Right lobe of liver (tissue), 6 donors: ENCODE data around the gene CPNE2. TPM values are rescaled to one million over a fixed set of nuclear protein-coding genes. Genes with fewer than 3 reads are reported as not detected.

Experiments used
- ATAC-seq, 4 donors: fragments of 200-7000 bp; cut with Tn5 transposase; one replicate each; pipeline ENCODE4 v1.9.1; 2020; ENCODE audit warnings: mild to moderate bottlenecking in 4 of 4, moderate library complexity in 4 of 4
- DNase-seq, 3 donors: peaks; one replicate each; pipeline ENCODE4 v3.0.0-alpha.2; 2020
- H3K27ac ChIP-seq, 3 donors: fragments of 200-600 bp; one replicate each; pipeline ENCODE4 v1.8.0; 2022
- H3K27me3 ChIP-seq, 2 donors: fragments of 200-600 bp; one replicate each; pipeline ENCODE4 v1.8.0; 2022
- H3K36me3 ChIP-seq, 4 donors: fragments of 200-600 bp; sonication (generic) in 1 of 4; one replicate each; pipeline versions ENCODE4 v1.5.1 to v1.8.0; 2017 to 2022; ENCODE audit warnings: control low read depth in 1 of 4
- H3K4me1 ChIP-seq, 4 donors: fragments of 200-600 bp; sonication (generic) in 1 of 4; one replicate each; pipeline versions ENCODE4 v1.5.1 to v1.8.0; 2017 to 2022; ENCODE audit warnings: control low read depth in 1 of 4
- H3K4me3 ChIP-seq, 3 donors: fragments of 200-600 bp; one replicate each; pipeline ENCODE4 v1.8.0; 2022
- H3K9me3 ChIP-seq, 4 donors: fragments of 200-600 bp; sonication (generic) in 1 of 4; one replicate each; pipeline versions ENCODE4 v1.5.1 to v1.8.0; 2017 to 2022; ENCODE audit warnings: control low read depth in 1 of 4
- POLR2A ChIP-seq: fragments of 450-650 bp; IDR thresholded peaks from one replicate; pipeline ENCODE4 v1.6.1; 2017; ENCODE audit warnings: antibody characterized with exemption, mild to moderate bottlenecking
- WGBS: methylation state at CpG from one replicate; pipeline ENCODE4 v1.1.6; 2018; ENCODE audit warnings: low coverage, low lambda C conversion rate; ENCODE audit not compliant: insufficient coverage; ENCODE audit errors: missing lambda C conversion rate; 5-methylcytosine and 5-hydroxymethylcytosine counted together
- intact Hi-C, 2 donors: fragments of 100-400 bp; cut with DNase I; formaldehyde crosslinking; loops; one replicate each; pipeline versions ENCODE4 v1.11.2 to v1.14.1; 2022
- total RNA-seq, 6 experiments: library from RNA; depleted of rRNA in 2 of 6; stranded (reverse); fragments of >200 nt in 2 of 6; fragmentation: NEBNext Ultra II Directional in 3 of 6; extraction: Animal tissue kit (Norgen Biotek cat#: 25700) in 3 of 6; gene quantifications; one replicate each; pipeline versions ENCODE4 v1.1.0 to v1.2.4, GENCODE V29; 2016 to 2023
- TF ChIP-seq, protein P1 (sequence below), 4 donors: fragments of 200-600 bp in 3 of 4; fragments of 450-650 bp in 1 of 4; IDR thresholded peaks; one replicate each; pipeline versions ENCODE4 v1.5.1 to v1.8.0; 2016 to 2022; ENCODE audit warnings: antibody characterized with exemption in 4 of 4, mild to moderate bottlenecking in 2 of 4
- donor health status: DM: no; HTN: yes; CAD: no.
- donor health status: DM: no; HTN: no; CAD: no.
- donor health status: DM: no; HTN: no; CAD: no.
- donor health status: DM: no; HTN: yes; CAD: no.
- donor health status: DM: no; HTN: yes; CAD: no.

CPNE2 gene
- total RNA-seq, 6 experiments from 2014 or later = 4.0 to 10.9 (median 9.7) TPM

DNA sequence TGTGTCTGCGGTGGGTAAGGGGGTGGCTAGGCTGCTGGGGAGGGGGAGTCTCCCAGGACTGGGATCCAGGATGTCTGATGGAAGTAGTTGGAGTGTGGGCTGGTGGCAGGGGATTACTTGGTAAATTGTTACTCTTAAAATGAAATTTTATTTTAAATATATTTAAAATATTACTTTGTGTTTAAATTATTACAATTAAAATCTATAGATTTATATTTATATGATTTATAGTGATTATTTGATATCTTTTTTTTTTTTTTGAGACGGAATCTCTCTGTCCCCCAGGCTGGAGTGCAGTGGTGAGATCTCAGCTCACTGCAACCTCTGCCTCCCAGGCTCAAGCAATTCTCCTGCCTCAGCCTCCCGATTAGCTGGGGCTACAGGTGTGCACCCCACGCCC is 18.6 kb downstream of the CPNE2 start:
- TF ChIP-seq, protein P1, sequence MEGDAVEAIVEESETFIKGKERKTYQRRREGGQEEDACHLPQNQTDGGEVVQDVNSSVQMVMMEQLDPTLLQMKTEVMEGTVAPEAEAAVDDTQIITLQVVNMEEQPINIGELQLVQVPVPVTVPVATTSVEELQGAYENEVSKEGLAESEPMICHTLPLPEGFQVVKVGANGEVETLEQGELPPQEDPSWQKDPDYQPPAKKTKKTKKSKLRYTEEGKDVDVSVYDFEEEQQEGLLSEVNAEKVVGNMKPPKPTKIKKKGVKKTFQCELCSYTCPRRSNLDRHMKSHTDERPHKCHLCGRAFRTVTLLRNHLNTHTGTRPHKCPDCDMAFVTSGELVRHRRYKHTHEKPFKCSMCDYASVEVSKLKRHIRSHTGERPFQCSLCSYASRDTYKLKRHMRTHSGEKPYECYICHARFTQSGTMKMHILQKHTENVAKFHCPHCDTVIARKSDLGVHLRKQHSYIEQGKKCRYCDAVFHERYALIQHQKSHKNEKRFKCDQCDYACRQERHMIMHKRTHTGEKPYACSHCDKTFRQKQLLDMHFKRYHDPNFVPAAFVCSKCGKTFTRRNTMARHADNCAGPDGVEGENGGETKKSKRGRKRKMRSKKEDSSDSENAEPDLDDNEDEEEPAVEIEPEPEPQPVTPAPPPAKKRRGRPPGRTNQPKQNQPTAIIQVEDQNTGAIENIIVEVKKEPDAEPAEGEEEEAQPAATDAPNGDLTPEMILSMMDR (IDR thresholded peaks at IDR 0.05) = no peak
- TF ChIP-seq POLR2A = no peak
- Histone ChIP-seq H3K9me3 (no peaks in the 10 kb centered on the region), H3K36me3 (no peaks in the 10 kb centered on the region), H3K27me3 (no peaks in the 10 kb centered on the region), H3K4me3 (no peak overlapping the region), H3K4me1 (no peaks in the 10 kb centered on the region), H3K27ac (no peak overlapping the region)
- WGBS = 81% methylated on average over 4 of the region's 4 CpGs
- intact Hi-C loops = no loop called here
- DNase-seq = no peak
- no peak for ATAC-seq

DNA sequence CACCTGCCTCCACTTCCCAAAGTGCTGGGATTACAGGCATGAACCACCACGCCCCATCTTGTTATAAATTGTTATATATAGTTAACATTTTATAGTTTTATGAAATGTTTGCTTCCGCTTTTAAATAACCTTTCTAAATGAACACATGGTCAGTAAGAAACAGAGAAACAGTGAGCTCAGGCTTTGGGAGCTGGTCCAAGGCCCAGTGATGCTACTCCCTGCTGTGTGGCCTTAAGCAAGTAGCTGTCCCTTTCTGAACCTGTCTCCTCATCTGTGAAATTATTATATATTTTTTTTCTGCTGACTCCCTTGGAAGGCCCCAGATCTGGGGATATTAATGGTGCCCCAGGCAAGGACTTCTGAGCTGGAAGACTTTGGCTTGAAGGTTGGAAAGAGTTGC is 19.0 kb downstream of the CPNE2 start:
- no peak overlapping the region for H3K27ac ChIP-seq
- H3K27me3 ChIP-seq = no peaks in the 10 kb centered on the region
- ATAC-seq = no peak
- TF ChIP-seq, protein P1 (IDR thresholded peaks at IDR 0.05) = no peak
- TF ChIP-seq POLR2A = no peak
- H3K36me3 ChIP-seq = no peaks in the 10 kb centered on the region
- no peak overlapping the region for H3K4me3 ChIP-seq
- DNase-seq = no peak
- H3K4me1 ChIP-seq = no peaks in the 10 kb centered on the region
- no peaks in the 10 kb centered on the region for H3K9me3 ChIP-seq
- intact Hi-C loops = no loop called here
- WGBS = 80% methylated on average over 2 of the region's 2 CpGs

DNA sequence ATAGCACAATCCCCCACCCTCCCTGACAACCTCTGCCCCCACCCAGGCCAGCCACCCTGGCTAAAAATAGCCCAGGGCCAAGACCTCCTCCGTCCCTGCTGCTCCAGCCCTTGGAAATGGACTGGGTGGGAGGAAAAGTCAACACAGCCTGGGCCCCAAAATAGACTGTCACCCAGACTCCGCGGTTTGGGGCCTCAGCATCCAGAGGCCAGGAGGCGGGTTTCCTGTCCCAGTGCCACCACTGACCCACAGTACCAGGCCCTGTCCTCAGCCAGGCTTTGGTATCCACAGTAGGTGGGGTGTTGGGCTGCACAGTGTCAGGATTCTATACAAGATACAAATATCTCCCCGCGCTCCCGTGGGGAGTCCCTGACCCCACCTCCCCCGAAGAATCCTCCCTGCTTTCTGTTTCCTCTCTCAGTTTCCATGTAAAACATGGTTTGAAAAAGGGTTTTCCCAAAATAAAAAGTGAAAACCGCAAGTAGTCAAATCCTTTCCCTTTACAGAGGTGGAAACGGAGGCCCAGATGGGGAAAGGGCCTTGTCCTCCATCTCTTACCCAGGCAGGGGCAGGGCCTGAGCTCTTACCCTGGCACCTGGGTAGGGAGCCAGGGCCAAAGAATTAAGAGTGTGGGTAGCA is 20.1 kb downstream of the CPNE2 start:
- Histone ChIP-seq H3K4me1 (no peaks in the 10 kb centered on the region), H3K36me3 (no peaks in the 10 kb centered on the region), H3K27me3 (no peaks in the 10 kb centered on the region), H3K4me3 (no peak overlapping the region), H3K27ac (no peak overlapping the region), H3K9me3 (no peaks in the 10 kb centered on the region)
- TF ChIP-seq, protein P1 (IDR thresholded peaks at IDR 0.05) = no peak
- TF ChIP-seq POLR2A = no peak
- ATAC-seq (no peak), DNase-seq (no peak)
- intact Hi-C loops = no loop called here
- 70% methylated on average over 8 of the region's 10 CpGs for WGBS

DNA sequence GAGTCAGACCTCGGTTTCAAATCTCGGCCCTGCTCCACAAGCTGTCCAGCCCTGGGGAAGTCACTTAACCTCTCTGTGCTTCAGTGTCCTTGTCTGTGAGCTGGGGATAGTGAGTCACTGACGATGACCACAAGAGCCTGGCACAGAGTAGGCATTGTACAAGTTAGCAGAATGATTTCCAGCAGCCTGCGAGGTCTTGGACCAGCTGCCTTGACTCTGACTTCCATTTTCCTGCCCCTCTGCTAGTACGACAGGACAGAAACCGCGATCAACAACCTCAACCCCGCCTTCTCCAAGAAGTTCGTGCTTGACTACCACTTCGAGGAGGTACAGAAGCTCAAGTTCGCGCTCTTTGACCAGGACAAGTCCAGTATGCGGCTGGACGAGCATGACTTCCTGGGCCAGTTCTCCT is 20.7 kb downstream of the CPNE2 start:
- DNase-seq (no peak), ATAC-seq (no peak)
- no peaks in the 10 kb centered on the region for H3K27me3 ChIP-seq
- no peak overlapping the region for H3K4me3 ChIP-seq
- TF ChIP-seq, protein P1 (IDR thresholded peaks at IDR 0.05) = no peak
- no peak for TF ChIP-seq POLR2A
- no peaks in the 10 kb centered on the region for H3K36me3 ChIP-seq
- no peak overlapping the region for H3K27ac ChIP-seq
- intact Hi-C loops = no loop called here
- H3K4me1 ChIP-seq = no peaks in the 10 kb centered on the region
- 65% methylated on average over 8 of the region's 14 CpGs for whole genome bisulfite sequencing
- H3K9me3 ChIP-seq = no peaks in the 10 kb centered on the region

DNA sequence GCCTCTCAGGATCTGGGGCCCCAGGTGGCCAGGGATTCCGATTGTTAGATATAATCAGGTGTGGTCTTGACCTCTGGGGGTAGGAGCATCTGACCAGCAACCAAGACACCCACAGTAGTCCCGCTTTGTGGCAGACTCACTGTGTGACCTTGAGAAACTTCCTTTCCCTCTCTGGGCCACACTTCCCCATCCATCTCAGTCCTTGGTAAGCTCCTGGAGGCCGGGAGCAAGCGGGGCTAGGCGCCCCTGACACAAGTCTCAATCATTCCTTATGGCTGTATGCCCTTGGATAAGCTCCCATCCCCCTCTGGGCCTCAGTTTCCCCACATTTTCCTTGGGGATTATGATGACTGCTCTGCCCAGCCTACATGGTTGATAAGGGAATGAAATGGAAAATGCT is 21.3 kb downstream of the CPNE2 start:
- H3K27me3 ChIP-seq = no peaks in the 10 kb centered on the region
- WGBS = no CpG with 5 or more reads among the region's 5 CpGs
- intact Hi-C loops = no loop called here
- H3K27ac ChIP-seq = no peak overlapping the region
- no peak for TF ChIP-seq POLR2A
- no peaks in the 10 kb centered on the region for H3K36me3 ChIP-seq
- no peak overlapping the region for H3K4me3 ChIP-seq
- no peak for DNase-seq
- H3K9me3 ChIP-seq = no peaks in the 10 kb centered on the region
- no peak for ATAC-seq
- H3K4me1 ChIP-seq = no peaks in the 10 kb centered on the region
